ENCODE data around the gene OVOL1.

OVOL1 gene

GRCh38 chr11:65774525-65775306, 12.1 kb upstream of the OVOL1 start:
- TF ChIP-seq CSDC2 (CRISPR knock-in tag; IDR thresholded peaks at IDR 0.05) (no peak), ZNF70 (CRISPR knock-in tag; IDR thresholded peaks at IDR 0.05) (no peak), GLIS3 (CRISPR knock-in tag; IDR thresholded peaks at IDR 0.05) (no peak), CREB5 (CRISPR knock-in tag; IDR thresholded peaks at IDR 0.05; ENCODE audit: low read depth) (no peak), ISL1 (CRISPR knock-in tag; IDR thresholded peaks at IDR 0.05) (no peak), ZFP30 (CRISPR knock-in tag; IDR thresholded peaks at IDR 0.05) (no peak), TCF4 (CRISPR knock-in tag; IDR thresholded peaks at IDR 0.05; ENCODE audit: borderline replicate concordance) (no peak), ZNF8 (CRISPR knock-in tag; IDR thresholded peaks at IDR 0.05) (no peak), OSR1 (CRISPR knock-in tag; IDR thresholded peaks at IDR 0.05) (no peak), POU6F1 (CRISPR knock-in tag; IDR thresholded peaks at IDR 0.05; ENCODE audit: borderline replicate concordance, low read depth) (no peak), BACH2 (CRISPR knock-in tag; IDR thresholded peaks at IDR 0.05; ENCODE audit: borderline replicate concordance) (no peak), ESRRG (CRISPR knock-in tag; IDR thresholded peaks at IDR 0.05) (no peak), TOX (CRISPR knock-in tag; IDR thresholded peaks at IDR 0.05; ENCODE audit: borderline replicate concordance) (no peak), SNAI2 (CRISPR knock-in tag; IDR thresholded peaks at IDR 0.05) (no peak), ARNTL (CRISPR knock-in tag; IDR thresholded peaks at IDR 0.05; ENCODE audit: borderline replicate concordance, low read depth) (no peak)
- TF ChIP-seq, protein P1, sequence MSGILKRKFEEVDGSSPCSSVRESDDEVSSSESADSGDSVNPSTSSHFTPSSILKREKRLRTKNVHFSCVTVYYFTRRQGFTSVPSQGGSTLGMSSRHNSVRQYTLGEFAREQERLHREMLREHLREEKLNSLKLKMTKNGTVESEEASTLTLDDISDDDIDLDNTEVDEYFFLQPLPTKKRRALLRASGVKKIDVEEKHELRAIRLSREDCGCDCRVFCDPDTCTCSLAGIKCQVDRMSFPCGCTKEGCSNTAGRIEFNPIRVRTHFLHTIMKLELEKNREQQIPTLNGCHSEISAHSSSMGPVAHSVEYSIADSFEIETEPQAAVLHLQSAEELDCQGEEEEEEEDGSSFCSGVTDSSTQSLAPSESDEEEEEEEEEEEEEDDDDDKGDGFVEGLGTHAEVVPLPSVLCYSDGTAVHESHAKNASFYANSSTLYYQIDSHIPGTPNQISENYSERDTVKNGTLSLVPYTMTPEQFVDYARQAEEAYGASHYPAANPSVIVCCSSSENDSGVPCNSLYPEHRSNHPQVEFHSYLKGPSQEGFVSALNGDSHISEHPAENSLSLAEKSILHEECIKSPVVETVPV (CRISPR knock-in tag; IDR thresholded peaks at IDR 0.05) = no peak
- TF ChIP-seq, protein P2, sequence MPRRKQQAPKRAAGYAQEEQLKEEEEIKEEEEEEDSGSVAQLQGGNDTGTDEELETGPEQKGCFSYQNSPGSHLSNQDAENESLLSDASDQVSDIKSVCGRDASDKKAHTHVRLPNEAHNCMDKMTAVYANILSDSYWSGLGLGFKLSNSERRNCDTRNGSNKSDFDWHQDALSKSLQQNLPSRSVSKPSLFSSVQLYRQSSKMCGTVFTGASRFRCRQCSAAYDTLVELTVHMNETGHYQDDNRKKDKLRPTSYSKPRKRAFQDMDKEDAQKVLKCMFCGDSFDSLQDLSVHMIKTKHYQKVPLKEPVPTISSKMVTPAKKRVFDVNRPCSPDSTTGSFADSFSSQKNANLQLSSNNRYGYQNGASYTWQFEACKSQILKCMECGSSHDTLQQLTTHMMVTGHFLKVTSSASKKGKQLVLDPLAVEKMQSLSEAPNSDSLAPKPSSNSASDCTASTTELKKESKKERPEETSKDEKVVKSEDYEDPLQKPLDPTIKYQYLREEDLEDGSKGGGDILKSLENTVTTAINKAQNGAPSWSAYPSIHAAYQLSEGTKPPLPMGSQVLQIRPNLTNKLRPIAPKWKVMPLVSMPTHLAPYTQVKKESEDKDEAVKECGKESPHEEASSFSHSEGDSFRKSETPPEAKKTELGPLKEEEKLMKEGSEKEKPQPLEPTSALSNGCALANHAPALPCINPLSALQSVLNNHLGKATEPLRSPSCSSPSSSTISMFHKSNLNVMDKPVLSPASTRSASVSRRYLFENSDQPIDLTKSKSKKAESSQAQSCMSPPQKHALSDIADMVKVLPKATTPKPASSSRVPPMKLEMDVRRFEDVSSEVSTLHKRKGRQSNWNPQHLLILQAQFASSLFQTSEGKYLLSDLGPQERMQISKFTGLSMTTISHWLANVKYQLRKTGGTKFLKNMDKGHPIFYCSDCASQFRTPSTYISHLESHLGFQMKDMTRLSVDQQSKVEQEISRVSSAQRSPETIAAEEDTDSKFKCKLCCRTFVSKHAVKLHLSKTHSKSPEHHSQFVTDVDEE (CRISPR knock-in tag; IDR thresholded peaks at IDR 0.05) = no peak
- ATAC-seq = no peak

DNA sequence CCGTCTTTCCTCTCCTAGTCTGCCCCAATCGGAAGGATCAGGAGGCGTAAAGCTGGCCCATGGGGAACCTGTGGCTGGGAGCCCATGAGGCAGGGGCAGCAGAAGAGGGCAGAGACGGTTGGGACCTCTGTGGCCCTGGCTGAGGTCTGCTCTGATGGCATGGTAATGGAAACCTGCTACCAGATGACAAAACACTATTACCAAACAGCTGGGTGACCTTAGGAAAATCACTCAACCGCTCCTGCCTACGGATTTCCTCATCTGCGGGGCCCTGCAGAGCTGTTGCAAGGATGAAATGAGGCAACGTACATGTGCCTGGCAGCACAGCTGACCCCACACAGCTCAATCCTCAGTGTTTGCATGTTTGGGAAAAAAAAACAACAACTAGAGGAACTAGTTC, 10.7 kb upstream of the OVOL1 start:
- TF ChIP-seq CREB5 (CRISPR knock-in tag; IDR thresholded peaks at IDR 0.05; ENCODE audit: low read depth) (no peak), ZFP30 (CRISPR knock-in tag; IDR thresholded peaks at IDR 0.05) (no peak), SNAI2 (CRISPR knock-in tag; IDR thresholded peaks at IDR 0.05) (no peak), POU6F1 (CRISPR knock-in tag; IDR thresholded peaks at IDR 0.05; ENCODE audit: borderline replicate concordance, low read depth) (no peak), ESRRG (CRISPR knock-in tag; IDR thresholded peaks at IDR 0.05) (no peak), PPARA (CRISPR knock-in tag; IDR thresholded peaks at IDR 0.05; ENCODE audit: borderline replicate concordance) (no peak), TOX (CRISPR knock-in tag; IDR thresholded peaks at IDR 0.05; ENCODE audit: borderline replicate concordance) (no peak), RARB (CRISPR knock-in tag; IDR thresholded peaks at IDR 0.05) (no peak), ZNF8 (CRISPR knock-in tag; IDR thresholded peaks at IDR 0.05) (no peak), CSDC2 (CRISPR knock-in tag; IDR thresholded peaks at IDR 0.05) (no peak), ISL1 (CRISPR knock-in tag; IDR thresholded peaks at IDR 0.05) (no peak), GLIS3 (CRISPR knock-in tag; IDR thresholded peaks at IDR 0.05) (no peak)
- TF ChIP-seq, protein P1 (CRISPR knock-in tag; IDR thresholded peaks at IDR 0.05) = no peak
- TF ChIP-seq, protein P3, sequence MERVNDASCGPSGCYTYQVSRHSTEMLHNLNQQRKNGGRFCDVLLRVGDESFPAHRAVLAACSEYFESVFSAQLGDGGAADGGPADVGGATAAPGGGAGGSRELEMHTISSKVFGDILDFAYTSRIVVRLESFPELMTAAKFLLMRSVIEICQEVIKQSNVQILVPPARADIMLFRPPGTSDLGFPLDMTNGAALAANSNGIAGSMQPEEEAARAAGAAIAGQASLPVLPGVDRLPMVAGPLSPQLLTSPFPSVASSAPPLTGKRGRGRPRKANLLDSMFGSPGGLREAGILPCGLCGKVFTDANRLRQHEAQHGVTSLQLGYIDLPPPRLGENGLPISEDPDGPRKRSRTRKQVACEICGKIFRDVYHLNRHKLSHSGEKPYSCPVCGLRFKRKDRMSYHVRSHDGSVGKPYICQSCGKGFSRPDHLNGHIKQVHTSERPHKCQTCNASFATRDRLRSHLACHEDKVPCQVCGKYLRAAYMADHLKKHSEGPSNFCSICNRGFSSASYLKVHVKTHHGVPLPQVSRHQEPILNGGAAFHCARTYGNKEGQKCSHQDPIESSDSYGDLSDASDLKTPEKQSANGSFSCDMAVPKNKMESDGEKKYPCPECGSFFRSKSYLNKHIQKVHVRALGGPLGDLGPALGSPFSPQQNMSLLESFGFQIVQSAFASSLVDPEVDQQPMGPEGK (CRISPR knock-in tag; IDR thresholded peaks at IDR 0.05; ENCODE audit: borderline replicate concordance) = no peak
- TF ChIP-seq, protein P2 (CRISPR knock-in tag; IDR thresholded peaks at IDR 0.05) = no peak
- no peak for ATAC-seq
